ENCODE measurements around the gene TOP3B. TPM values are rescaled to one million over a fixed set of nuclear protein-coding genes. Genes with fewer than 3 reads are reported as not detected.

TOP3B gene
- total RNA-seq, result 10 to 100 TPM; 22.5 to 33.6 TPM
- 10 to 100 TPM; 28.4 to 43.5 (median 30.6) TPM for polyA plus RNA-seq (ENCODE audit: insufficient read length in 6 of 6)
- long read RNA-seq, donor 1, partial matches to known transcripts, result 19 of 20 reads
- long read RNA-seq, donor 1, other reads (novel, unspliced or antisense), result 0 of 20 reads
- long read RNA-seq, donor 2, partial matches to known transcripts, result 26 of 27 reads
- long read RNA-seq, donor 2, other reads (novel, unspliced or antisense), result 0 of 27 reads
- long read RNA-seq, donor 3, partial matches to known transcripts, result 9 of 11 reads
- long read RNA-seq, donor 3, other reads (novel, unspliced or antisense), result 0 of 11 reads
- long read RNA-seq, donor 4, partial matches to known transcripts, result 0 of 2 reads
- long read RNA-seq, donor 4, other reads (novel, unspliced or antisense), result 0 of 2 reads
- long read RNA-seq, donor 5, partial matches to known transcripts, result 13 of 13 reads
- long read RNA-seq, donor 5, other reads (novel, unspliced or antisense), result 0 of 13 reads
- long read RNA-seq, donor 6, partial matches to known transcripts, result 5 of 5 reads
- long read RNA-seq, donor 6, other reads (novel, unspliced or antisense), result 0 of 5 reads
- long read RNA-seq, donor 7, full-length matches to known transcripts, result 1 of 1 reads
- long read RNA-seq, donor 7, partial matches to known transcripts, result 0 of 1 reads
- long read RNA-seq, donor 7, other reads (novel, unspliced or antisense), result 0 of 1 reads
- long read RNA-seq, donor 8, partial matches to known transcripts, result 17 of 19 reads
- long read RNA-seq, donor 8, other reads (novel, unspliced or antisense), result 0 of 19 reads
- long read RNA-seq, donor 9, result 0 reads
- long read RNA-seq, donor 10, partial matches to known transcripts, result 0 of 3 reads
- long read RNA-seq, donor 10, other reads (novel, unspliced or antisense), result 2 of 3 reads
- long read RNA-seq, donor 11, partial matches to known transcripts, result 0 of 2 reads
- long read RNA-seq, donor 11, other reads (novel, unspliced or antisense), result 0 of 2 reads
- long read RNA-seq, donor 12, partial matches to known transcripts, result 8 of 11 reads
- long read RNA-seq, donor 12, other reads (novel, unspliced or antisense), result 0 of 11 reads

GRCh38 chr22:21982338-21982965, at the start of gene TOP3B:
Gene TOP3B (minus strand): TSS chr22:21982787. CDS start chr22:21975709, 7,078 bp downstream.
- ATAC-seq, result peak; percentile 97
- Histone ChIP-seq H3K9me3 (no peaks in the 10 kb centered on the region), H3K27me3 (no peaks in the 10 kb centered on the region), H3K4me3 (peak within 1 kb of the TSS; percentile 81 to 89), H3K4me1 (peaks cover 10 to 19% of the 10 kb centered on the region in 2 donors), H3K36me3 (peaks cover 0 to 6% of the 10 kb centered on the region in 2 donors), H3K27ac (peak within 1 kb of the TSS in 1 of 2 donors; percentile 81)
- peak; percentile 60 to 95 (median 76) for DNase-seq
- TF ChIP-seq CTCF (IDR thresholded peaks at IDR 0.05), result no peak
- intact Hi-C loops (cut with DNase I), result no loop called here

- intact Hi-C loops (cut with DNase I), result no loop called here
- no peak for TF ChIP-seq CTCF (IDR thresholded peaks at IDR 0.05)
- DNase-seq, result no peak
Measured at GRCh38 chr22:22031183-22031945, 48.8 kb upstream of the TOP3B start.

GRCh38 chr22:22030493-22031182, 48.1 kb upstream of the TOP3B start:
- Histone ChIP-seq H3K4me1 (no peaks in the 10 kb centered on the region), H3K27me3 (no peaks in the 10 kb centered on the region), H3K27ac (no peak overlapping the region), H3K4me3 (no peak overlapping the region), H3K9me3 (no peaks in the 10 kb centered on the region), H3K36me3 (no peaks in the 10 kb centered on the region)
- TF ChIP-seq CTCF (IDR thresholded peaks at IDR 0.05), result no peak
- DNase-seq (no peak), ATAC-seq (no peak)
- intact Hi-C loops (cut with DNase I), result no loop called here

More at GRCh38 chr22:22031183-22031945, 48.8 kb upstream of the TOP3B start:
- no peak overlapping the region for H3K4me3 ChIP-seq
- no peaks in the 10 kb centered on the region for H3K9me3 ChIP-seq
- ATAC-seq, result no peak
- no peaks in the 10 kb centered on the region for H3K27me3 ChIP-seq
- no peak overlapping the region for H3K27ac ChIP-seq
- no peaks in the 10 kb centered on the region for H3K36me3 ChIP-seq
- no peaks in the 10 kb centered on the region for H3K4me1 ChIP-seq

GRCh38 chr22:22027955-22028354, 45.4 kb upstream of the TOP3B start:
- ATAC-seq, result no peak
- no peak for TF ChIP-seq CTCF (IDR thresholded peaks at IDR 0.05)

More at GRCh38 chr22:22027955-22028354, 45.4 kb upstream of the TOP3B start:
- Histone ChIP-seq H3K36me3 (no peaks in the 10 kb centered on the region), H3K27ac (no peak overlapping the region), H3K27me3 (no peaks in the 10 kb centered on the region), H3K4me1 (no peaks in the 10 kb centered on the region), H3K4me3 (no peak overlapping the region), H3K9me3 (no peaks in the 10 kb centered on the region)
- intact Hi-C loops (cut with DNase I), result no loop called here
- no peak for DNase-seq

All from left lung (tissue), 14 donors.